Mucosa of descending colon (tissue), 3 donors: Measurements from ENCODE around the gene POLA1. TPM values are rescaled to one million over a fixed set of nuclear protein-coding genes. Genes with fewer than 3 reads are reported as not detected.

ENCODE experiments used
- ATAC-seq: fragments of 200-7000 bp; cut with Tn5 transposase; one replicate; pipeline ENCODE4 v1.9.1; 2020; ENCODE audit warnings: mild to moderate bottlenecking, moderate library complexity
- DNase-seq, 3 donors: peaks; one replicate each; pipeline ENCODE4 v3.0.0-alpha.2; 2020
- H3K36me3 ChIP-seq: fragments of 200-600 bp; one replicate; pipeline ENCODE4 v1.8.0; 2021; ENCODE audit warnings: low read depth, mild to moderate bottlenecking
- H3K4me1 ChIP-seq: fragments of 200-600 bp; one replicate; pipeline ENCODE4 v1.8.0; 2021; ENCODE audit warnings: low read depth, mild to moderate bottlenecking
- H3K4me3 ChIP-seq: fragments of 200-600 bp; one replicate; pipeline ENCODE4 v1.8.0; 2021; ENCODE audit warnings: mild to moderate bottlenecking
- H3K9me3 ChIP-seq: fragments of 200-600 bp; one replicate; pipeline ENCODE4 v1.8.0; 2021; ENCODE audit warnings: mild to moderate bottlenecking
- intact Hi-C, 2 donors: fragments of 100-400 bp; cut with DNase I in 1 of 2; cut with micrococcal nuclease in 1 of 2; formaldehyde crosslinking; loops; one replicate each; pipeline versions ENCODE4 v1.11.0 to v1.11.1; 2022; cut with DNase I, micrococcal nuclease
- total RNA-seq, 3 donors: library from RNA; stranded (reverse); fragmentation: NEBNext Ultra II Directional in 2 of 3; extraction: Animal tissue kit (Norgen Biotek cat#: 25700) in 2 of 3; gene quantifications; one replicate each; pipeline versions ENCODE4 v1.2.1 to v1.2.4, GENCODE V29; 2021 to 2023
- TF ChIP-seq, protein P1 (sequence below): fragments of 200-600 bp; IDR thresholded peaks from one replicate; pipeline ENCODE4 v1.8.0; 2022; ENCODE audit warnings: antibody characterized with exemption, mild to moderate bottlenecking
- donor health status: DM: no; HTN: no; CAD: no; lungs with moderate emphysema.
- donor health status: DM: no; HTN: no; CAD: no.
- donor health status: DM: no; HTN: yes; CAD: no.

POLA1 gene
- total RNA-seq, 3 donors from 2014 or later: 11.5 to 14.4 (median 12.5) TPM

DNA sequence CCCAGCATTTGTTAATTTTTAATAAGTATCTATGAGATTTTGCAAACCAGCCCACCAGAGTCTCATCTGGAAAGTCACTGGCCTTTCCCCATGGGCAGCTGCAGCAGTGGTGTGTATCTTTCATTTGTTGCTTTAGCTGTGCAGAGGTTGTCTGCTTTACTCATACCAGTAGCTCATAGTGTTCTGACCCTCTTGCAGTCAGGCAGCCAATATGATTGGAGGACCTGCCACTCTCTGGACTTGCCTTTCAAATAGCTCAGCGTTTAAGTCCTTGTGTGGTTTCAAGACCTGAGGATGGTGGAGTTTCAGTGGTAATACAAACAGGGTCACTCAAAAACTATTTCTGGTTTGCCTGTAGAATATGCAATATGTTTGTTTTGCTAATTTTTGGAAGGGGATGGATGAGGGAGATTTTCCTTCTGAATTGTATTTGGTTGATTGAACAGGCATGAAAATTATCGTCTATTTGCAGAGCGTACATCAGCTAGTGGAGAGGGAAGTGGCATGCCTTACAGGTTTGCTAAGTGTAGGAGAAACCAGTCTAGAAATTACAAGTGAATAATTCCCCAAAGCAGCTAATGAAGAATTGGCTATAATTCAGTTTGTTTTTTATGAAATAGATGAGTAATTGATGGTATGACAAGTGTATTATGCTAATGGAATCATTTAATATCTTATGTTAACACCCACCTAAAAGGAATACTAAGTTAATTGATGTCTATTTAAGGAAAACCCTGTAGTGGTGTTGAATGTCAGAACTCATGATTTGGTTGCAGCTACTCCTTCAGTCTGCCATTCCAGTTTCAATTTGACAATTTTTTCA lies 8.9 kb downstream of the POLA1 start:
- H3K9me3 ChIP-seq: no peaks in the 10 kb centered on the region
- DNase-seq (no peak), ATAC-seq (no peak)
- TF ChIP-seq, protein P1, sequence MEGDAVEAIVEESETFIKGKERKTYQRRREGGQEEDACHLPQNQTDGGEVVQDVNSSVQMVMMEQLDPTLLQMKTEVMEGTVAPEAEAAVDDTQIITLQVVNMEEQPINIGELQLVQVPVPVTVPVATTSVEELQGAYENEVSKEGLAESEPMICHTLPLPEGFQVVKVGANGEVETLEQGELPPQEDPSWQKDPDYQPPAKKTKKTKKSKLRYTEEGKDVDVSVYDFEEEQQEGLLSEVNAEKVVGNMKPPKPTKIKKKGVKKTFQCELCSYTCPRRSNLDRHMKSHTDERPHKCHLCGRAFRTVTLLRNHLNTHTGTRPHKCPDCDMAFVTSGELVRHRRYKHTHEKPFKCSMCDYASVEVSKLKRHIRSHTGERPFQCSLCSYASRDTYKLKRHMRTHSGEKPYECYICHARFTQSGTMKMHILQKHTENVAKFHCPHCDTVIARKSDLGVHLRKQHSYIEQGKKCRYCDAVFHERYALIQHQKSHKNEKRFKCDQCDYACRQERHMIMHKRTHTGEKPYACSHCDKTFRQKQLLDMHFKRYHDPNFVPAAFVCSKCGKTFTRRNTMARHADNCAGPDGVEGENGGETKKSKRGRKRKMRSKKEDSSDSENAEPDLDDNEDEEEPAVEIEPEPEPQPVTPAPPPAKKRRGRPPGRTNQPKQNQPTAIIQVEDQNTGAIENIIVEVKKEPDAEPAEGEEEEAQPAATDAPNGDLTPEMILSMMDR: no peak
- intact Hi-C loops: no loop called here
- no peaks in the 10 kb centered on the region for H3K36me3 ChIP-seq
- no peak overlapping the region for H3K4me3 ChIP-seq
- no peaks in the 10 kb centered on the region for H3K4me1 ChIP-seq

DNA sequence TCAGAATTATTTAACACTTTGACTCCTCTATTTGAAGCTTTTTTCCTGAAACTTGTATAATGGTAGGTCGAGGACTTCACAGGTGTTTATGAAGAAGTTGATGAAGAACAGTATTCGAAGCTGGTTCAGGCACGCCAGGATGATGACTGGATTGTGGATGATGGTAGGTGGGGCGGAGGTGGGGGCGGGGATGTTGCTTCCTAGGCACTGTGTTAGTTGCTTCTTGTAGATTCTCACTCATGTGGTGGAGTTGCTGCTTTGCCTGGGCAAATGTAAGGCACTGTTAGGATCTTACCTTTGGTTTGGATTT lies 9.4 kb downstream of the POLA1 start:
- TF ChIP-seq, protein P1: no peak
- DNase-seq (no peak), ATAC-seq (no peak)
- H3K36me3 ChIP-seq: no peaks in the 10 kb centered on the region
- no peaks in the 10 kb centered on the region for H3K9me3 ChIP-seq
- H3K4me3 ChIP-seq: no peak overlapping the region
- H3K4me1 ChIP-seq: no peaks in the 10 kb centered on the region
- intact Hi-C loops: no loop called here

DNA sequence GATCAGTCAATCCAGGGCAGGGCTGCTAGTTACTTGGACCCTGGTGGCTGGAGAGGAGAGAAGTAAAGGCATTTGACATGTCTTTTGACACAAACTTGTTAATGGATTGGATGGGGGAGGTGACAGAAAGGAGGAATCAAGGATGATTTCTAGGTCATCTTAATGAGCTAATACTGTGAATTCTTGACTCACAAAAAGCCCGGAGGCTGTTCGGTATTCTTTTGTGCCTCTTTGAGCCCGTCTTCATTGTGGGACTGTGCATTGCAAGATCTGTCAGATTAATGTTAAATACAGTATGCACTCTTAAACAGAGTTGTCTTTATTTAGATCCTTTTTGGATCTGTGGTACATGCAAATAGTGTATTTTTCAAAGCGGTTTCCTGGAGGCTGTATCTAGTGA lies 25.1 kb downstream of the POLA1 start:
- Histone ChIP-seq H3K36me3 (no peaks in the 10 kb centered on the region), H3K9me3 (no peaks in the 10 kb centered on the region), H3K4me3 (no peak overlapping the region), H3K4me1 (no peaks in the 10 kb centered on the region)
- DNase-seq (no peak), ATAC-seq (no peak)
- intact Hi-C loops: no loop called here
- TF ChIP-seq, protein P1: no peak

DNA sequence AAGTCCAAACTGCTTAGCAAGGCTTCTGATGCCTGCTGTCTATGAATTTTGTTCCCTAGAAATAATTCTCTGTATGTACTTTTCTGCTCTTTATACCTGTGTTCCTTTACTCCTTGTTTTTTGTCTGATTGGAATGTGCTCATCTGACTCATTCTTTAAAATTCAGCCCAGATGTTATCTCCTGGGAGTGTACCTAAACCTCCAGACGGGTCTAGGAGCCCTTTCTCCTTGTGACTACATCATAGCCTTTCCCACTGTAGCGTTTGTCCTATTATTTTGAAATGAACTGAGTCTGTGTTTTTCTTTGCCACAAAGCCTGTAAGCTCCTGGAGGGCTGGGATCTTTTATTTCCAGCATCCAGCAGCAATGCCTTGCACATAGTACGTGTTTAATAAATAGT lies 26.3 kb downstream of the POLA1 start:
- no peak for ATAC-seq
- Histone ChIP-seq H3K36me3 (no peaks in the 10 kb centered on the region), H3K4me1 (no peaks in the 10 kb centered on the region), H3K4me3 (no peak overlapping the region), H3K9me3 (no peaks in the 10 kb centered on the region)
- TF ChIP-seq, protein P1: no peak
- no peak for DNase-seq
- intact Hi-C loops: no loop called here

DNA sequence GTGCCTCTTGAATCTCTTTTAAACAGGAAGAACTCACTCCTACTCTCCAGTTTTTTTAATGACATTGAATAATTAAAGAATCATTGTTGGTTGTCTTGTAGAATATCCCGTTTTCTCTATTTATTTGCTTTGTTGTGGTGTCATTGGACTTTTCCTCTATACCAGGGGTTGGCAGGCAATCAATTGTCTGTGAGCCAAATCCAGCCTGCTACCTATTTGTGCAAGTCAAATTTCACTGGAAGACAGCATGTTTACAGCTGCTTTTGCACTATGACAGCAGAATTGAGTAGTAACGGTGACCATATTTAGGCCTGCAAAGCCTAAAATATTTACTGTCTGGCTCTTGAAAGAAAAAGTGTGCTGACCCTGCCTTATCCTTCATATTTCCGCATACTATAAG lies 34.8 kb downstream of the POLA1 start:
- no peak for ATAC-seq
- Histone ChIP-seq H3K9me3 (no peaks in the 10 kb centered on the region), H3K4me3 (no peak overlapping the region), H3K4me1 (no peaks in the 10 kb centered on the region), H3K36me3 (no peaks in the 10 kb centered on the region)
- intact Hi-C loops: no loop called here
- TF ChIP-seq, protein P1: no peak
- DNase-seq: no peak
